HEK293 (cell line): ENCODE measurements around the gene ARHGEF4.

Experiments
- CTCF ChIP-seq: fragments of 450-650 bp; formaldehyde crosslinking; IDR thresholded peaks from 2 replicates; pipeline ENCODE4 v1.5.1; 2016; ENCODE audit warnings: missing biosample characterization, missing genetic modification characterization
- ZBTB7A ChIP-seq: fragments of 450-650 bp; formaldehyde crosslinking; IDR thresholded peaks from 2 replicates; pipeline ENCODE4 v1.5.1; 2016; ENCODE audit warnings: low read depth, missing biosample characterization, missing genetic modification characterization
- ZNF398 ChIP-seq: fragments of 450-650 bp; formaldehyde crosslinking; IDR thresholded peaks from 2 replicates; pipeline ENCODE4 v1.5.1; 2017; ENCODE audit warnings: missing biosample characterization, missing genetic modification characterization
- ZNF510 ChIP-seq: fragments of 450-650 bp; formaldehyde crosslinking; IDR thresholded peaks from 2 replicates; pipeline ENCODE4 v1.5.1; 2018; ENCODE audit warnings: mild to moderate bottlenecking, missing genetic modification characterization, missing biosample characterization; ENCODE audit not compliant: insufficient replicate concordance
- ZNF768 ChIP-seq: fragments of 450-650 bp; formaldehyde crosslinking; IDR thresholded peaks from 2 replicates; pipeline ENCODE4 v1.5.1; 2018; ENCODE audit warnings: missing biosample characterization, mild to moderate bottlenecking, missing genetic modification characterization

GRCh38 chr2:130825966-130826253, 10.8 kb upstream of the ARHGEF4 start:
- TF ChIP-seq ZBTB7A = no peak
- TF ChIP-seq ZNF510 (tag by site-specific recombination) = no peak
- no peak for TF ChIP-seq ZNF768 (tag by site-specific recombination)
- no peak for TF ChIP-seq ZNF398
- TF ChIP-seq CTCF = no peak
